ENCODE results near the gene CD59. TPM values are rescaled to one million over a fixed set of nuclear protein-coding genes. Genes with fewer than 3 reads are reported as not detected.
"Not testable (repeated sequence)": the region's sequence is repeated elsewhere in the genome, so short reads cannot be mapped to it uniquely, and the experiment has no call there.

Gene CD59
- total and polyA plus RNA-seq, 2 experiments from 2014 or later, result 298 to 346 TPM

DNA sequence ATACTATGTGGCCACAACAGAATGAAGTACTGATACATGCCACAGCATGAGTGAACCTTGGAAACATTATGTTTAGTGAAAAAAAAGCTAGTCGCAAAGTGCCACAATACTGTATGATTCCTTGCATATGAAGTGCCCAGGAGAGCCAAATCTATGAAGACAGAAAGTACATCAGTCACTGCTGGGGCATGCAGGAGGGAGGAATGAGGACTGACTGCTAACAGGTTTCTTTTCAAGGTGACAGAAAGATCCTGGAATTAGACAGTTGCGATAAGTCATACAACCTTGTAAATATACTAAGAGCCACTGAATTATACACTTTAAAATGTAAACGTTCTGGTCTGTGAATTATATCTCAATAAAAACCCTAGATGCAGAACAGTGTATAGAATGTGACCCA, 23.8 kb downstream of the CD59 start:
- Histone ChIP-seq H3K9me3 (ENCODE audit: low read depth) (no peaks in the 10 kb centered on the region), H2AFZ (no peak overlapping the region), H3K27me3 (no peaks in the 10 kb centered on the region), H3K36me3 (replicated peaks; ENCODE audit: insufficient read depth, low read depth) (no peaks in the 10 kb centered on the region), H3K9me2 (replicated peaks; ENCODE audit: insufficient read depth) (no peaks in the 10 kb centered on the region), H3K4me3 (no peak overlapping the region), H3K79me2 (peaks cover 18% of the 10 kb centered on the region), H3K4me2 (no peak overlapping the region), H4K20me1 (ENCODE audit: insufficient read depth, poor library complexity, severe bottlenecking) (peaks cover 5% of the 10 kb centered on the region), H3K27ac (peak overlapping the region; percentile 54), H3K4me1 (ENCODE audit: insufficient read depth) (peaks cover 29% of the 10 kb centered on the region)
- no peak for DNase-seq (ENCODE audit: low spot score)
- TF ChIP-seq, protein P1, sequence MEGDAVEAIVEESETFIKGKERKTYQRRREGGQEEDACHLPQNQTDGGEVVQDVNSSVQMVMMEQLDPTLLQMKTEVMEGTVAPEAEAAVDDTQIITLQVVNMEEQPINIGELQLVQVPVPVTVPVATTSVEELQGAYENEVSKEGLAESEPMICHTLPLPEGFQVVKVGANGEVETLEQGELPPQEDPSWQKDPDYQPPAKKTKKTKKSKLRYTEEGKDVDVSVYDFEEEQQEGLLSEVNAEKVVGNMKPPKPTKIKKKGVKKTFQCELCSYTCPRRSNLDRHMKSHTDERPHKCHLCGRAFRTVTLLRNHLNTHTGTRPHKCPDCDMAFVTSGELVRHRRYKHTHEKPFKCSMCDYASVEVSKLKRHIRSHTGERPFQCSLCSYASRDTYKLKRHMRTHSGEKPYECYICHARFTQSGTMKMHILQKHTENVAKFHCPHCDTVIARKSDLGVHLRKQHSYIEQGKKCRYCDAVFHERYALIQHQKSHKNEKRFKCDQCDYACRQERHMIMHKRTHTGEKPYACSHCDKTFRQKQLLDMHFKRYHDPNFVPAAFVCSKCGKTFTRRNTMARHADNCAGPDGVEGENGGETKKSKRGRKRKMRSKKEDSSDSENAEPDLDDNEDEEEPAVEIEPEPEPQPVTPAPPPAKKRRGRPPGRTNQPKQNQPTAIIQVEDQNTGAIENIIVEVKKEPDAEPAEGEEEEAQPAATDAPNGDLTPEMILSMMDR (IDR thresholded peaks at IDR 0.05; ENCODE audit: poor library complexity), result no peak
- TF ChIP-seq EZH2 (IDR thresholded peaks at IDR 0.05; ENCODE audit: borderline replicate concordance) (no peak), EZH2phosphoT487 (IDR thresholded peaks at IDR 0.05; ENCODE audit: low read depth, severe bottlenecking, unreplicated experiment) (no peak)
- WGBS (ENCODE audit: low lambda C conversion rate, missing lambda C conversion rate), result 86% methylated on average over 3 of the region's 3 CpGs

GRCh38 chr11:33709466-33709865, 26.8 kb downstream of the CD59 start:
- Histone ChIP-seq H3K4me3 (no peak overlapping the region), H3K4me1 (ENCODE audit: insufficient read depth) (peaks cover 15% of the 10 kb centered on the region), H3K27me3 (no peaks in the 10 kb centered on the region), H2AFZ (no peak overlapping the region), H3K9me3 (ENCODE audit: low read depth) (no peaks in the 10 kb centered on the region), H4K20me1 (ENCODE audit: insufficient read depth, poor library complexity, severe bottlenecking) (peaks cover 2% of the 10 kb centered on the region), H3K27ac (no peak overlapping the region), H3K4me2 (no peak overlapping the region), H3K9me2 (replicated peaks; ENCODE audit: insufficient read depth) (no peaks in the 10 kb centered on the region), H3K79me2 (peaks cover 12% of the 10 kb centered on the region), H3K36me3 (replicated peaks; ENCODE audit: insufficient read depth, low read depth) (no peaks in the 10 kb centered on the region)
- WGBS (ENCODE audit: low lambda C conversion rate, missing lambda C conversion rate), result 79% methylated on average over 3 of the region's 3 CpGs
- DNase-seq (ENCODE audit: low spot score), result no peak
- TF ChIP-seq EZH2 (IDR thresholded peaks at IDR 0.05; ENCODE audit: borderline replicate concordance) (no peak), EZH2phosphoT487 (IDR thresholded peaks at IDR 0.05; ENCODE audit: low read depth, severe bottlenecking, unreplicated experiment) (no peak)
- TF ChIP-seq, protein P1 (IDR thresholded peaks at IDR 0.05; ENCODE audit: poor library complexity), result no peak

GRCh38 chr11:33708985-33709384, 27.2 kb downstream of the CD59 start:
- 67% methylated on average over 1 of the region's 1 CpG for WGBS (ENCODE audit: low lambda C conversion rate, missing lambda C conversion rate)
- no peak for DNase-seq (ENCODE audit: low spot score)
- Histone ChIP-seq H3K27ac (no peak overlapping the region), H3K9me3 (ENCODE audit: low read depth) (no peaks in the 10 kb centered on the region), H3K36me3 (replicated peaks; ENCODE audit: insufficient read depth, low read depth) (no peaks in the 10 kb centered on the region), H3K4me3 (no peak overlapping the region), H3K4me2 (no peak overlapping the region), H3K27me3 (no peaks in the 10 kb centered on the region), H2AFZ (no peak overlapping the region), H3K9me2 (replicated peaks; ENCODE audit: insufficient read depth) (no peaks in the 10 kb centered on the region), H3K79me2 (peaks cover 12% of the 10 kb centered on the region), H3K4me1 (ENCODE audit: insufficient read depth) (peaks cover 18% of the 10 kb centered on the region), H4K20me1 (ENCODE audit: insufficient read depth, poor library complexity, severe bottlenecking) (peaks cover 2% of the 10 kb centered on the region)
- no peak for TF ChIP-seq EZH2 (IDR thresholded peaks at IDR 0.05; ENCODE audit: borderline replicate concordance)
- no peak for TF ChIP-seq EZH2phosphoT487 (IDR thresholded peaks at IDR 0.05; ENCODE audit: low read depth, severe bottlenecking, unreplicated experiment)
- TF ChIP-seq, protein P1 (IDR thresholded peaks at IDR 0.05; ENCODE audit: poor library complexity), result no peak

DNA sequence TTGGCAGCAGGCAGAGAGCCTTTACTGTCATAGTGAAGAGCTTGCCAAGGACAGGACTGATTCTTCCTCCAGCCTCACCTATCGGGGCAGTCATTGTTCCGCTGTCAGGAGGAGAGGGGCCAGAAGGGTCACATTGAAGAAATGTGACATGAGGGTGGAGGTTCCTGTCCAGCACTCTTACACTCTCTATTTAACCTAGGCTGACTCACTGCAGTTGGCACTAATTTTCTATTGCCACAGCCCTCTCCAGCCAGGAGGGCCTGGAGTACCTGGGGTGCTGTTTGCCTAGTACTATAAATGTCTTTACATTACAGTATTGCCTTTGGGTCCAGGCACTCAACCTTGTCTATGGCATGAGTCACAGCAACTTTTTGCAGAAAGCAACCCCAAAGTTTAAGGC, 28.4 kb downstream of the CD59 start:
- WGBS (ENCODE audit: low lambda C conversion rate, missing lambda C conversion rate), result 100% methylated on average over 1 of the region's 2 CpGs
- not testable (repeated sequence) for H3K4me3 ChIP-seq; H4K20me1 ChIP-seq (ENCODE audit: insufficient read depth, poor library complexity, severe bottlenecking); H3K4me2 ChIP-seq; H2AFZ ChIP-seq; H3K27ac ChIP-seq; H3K27me3 ChIP-seq; DNase-seq (ENCODE audit: low spot score); H3K9me2 ChIP-seq (replicated peaks; ENCODE audit: insufficient read depth); H3K36me3 ChIP-seq (replicated peaks; ENCODE audit: insufficient read depth, low read depth); H3K9me3 ChIP-seq (ENCODE audit: low read depth)
- Histone ChIP-seq H3K4me1 (ENCODE audit: insufficient read depth) (peaks cover 16% of the 10 kb centered on the region), H3K79me2 (peaks cover 12% of the 10 kb centered on the region)
